Thoracic aorta (tissue), 2 donors: ENCODE data around the gene HEXD. TPM values are rescaled to one million over a fixed set of nuclear protein-coding genes. Genes with fewer than 3 reads are reported as not detected.
A peak's percentile ranks its signal among the peaks of the same experiment; 100 is the strongest.

Source experiments
- ATAC-seq: fragments of 150-250 bp; one replicate; pipeline ENCODE4 v1.8.0; 2017; ENCODE audit warnings: low read depth; ENCODE audit not compliant: insufficient number of reproducible peaks, low FRiP score
- DNase-seq: peaks from one replicate; pipeline ENCODE4 v3.0.0-alpha.2; 2020; ENCODE audit warnings: low spot score
- H3K27ac ChIP-seq, 2 donors: fragments of 200-600 bp; sonication (generic); 1 replicate in 1 of 2; 2 replicates in 1 of 2; pipeline ENCODE4 v1.5.1; 2016; ENCODE audit warnings: mild to moderate bottlenecking in 2 of 2, moderate library complexity in 2 of 2
- H3K27me3 ChIP-seq: fragments of 200-600 bp; sonication (generic); replicated peaks from 2 replicates; pipeline ENCODE4 v1.6.0; 2016; ENCODE audit warnings: mild to moderate bottlenecking; ENCODE audit not compliant: insufficient read depth
- H3K36me3 ChIP-seq: fragments of 200-600 bp; sonication (generic); one replicate; pipeline ENCODE4 v1.5.1; 2016
- H3K4me1 ChIP-seq, 2 donors: fragments of 200-600 bp; sonication (generic); 1 replicate in 1 of 2; 2 replicates in 1 of 2; pipeline versions ENCODE4 v1.5.1 to v1.6.0; 2016; ENCODE audit warnings: low read depth in 2 of 2, mild to moderate bottlenecking in 1 of 2; ENCODE audit not compliant: control insufficient read depth in 1 of 2
- H3K4me3 ChIP-seq: fragments of 200-600 bp; sonication (generic); 2 replicates; pipeline ENCODE4 v1.5.1; 2016; ENCODE audit warnings: mild to moderate bottlenecking
- H3K9me3 ChIP-seq: fragments of 200-600 bp; sonication (generic); 2 replicates; pipeline ENCODE4 v1.5.1; 2016
- total RNA-seq, 2 donors: library from RNA; depleted of rRNA; stranded (reverse); fragments of >200 nt; gene quantifications; one replicate each; pipeline versions ENCODE4 v1.1.0 to v1.2.3, GENCODE V29; 2016
- TF ChIP-seq, protein P1 (sequence below): fragments of 200-600 bp; sonication (generic); IDR thresholded peaks from one replicate; pipeline ENCODE4 v1.5.1; 2019; ENCODE audit warnings: antibody characterized with exemption

The HEXD gene
- total RNA-seq, 2 donors from 2014 or later: 31.4 to 34.7 TPM

GRCh38 chr17:82399601-82400101 lies 18.5 kb upstream of the HEXD start:
- Histone ChIP-seq H3K27me3 (no peaks in the 10 kb centered on the region), H3K4me1 (peaks cover 3 to 13% of the 10 kb centered on the region in 2 donors), H3K4me3 (no peak overlapping the region), H3K9me3 (no peaks in the 10 kb centered on the region), H3K27ac (no peak overlapping the region), H3K36me3 (peaks cover 13% of the 10 kb centered on the region)
- DNase-seq (no peak), ATAC-seq (no peak)
- TF ChIP-seq, protein P1, sequence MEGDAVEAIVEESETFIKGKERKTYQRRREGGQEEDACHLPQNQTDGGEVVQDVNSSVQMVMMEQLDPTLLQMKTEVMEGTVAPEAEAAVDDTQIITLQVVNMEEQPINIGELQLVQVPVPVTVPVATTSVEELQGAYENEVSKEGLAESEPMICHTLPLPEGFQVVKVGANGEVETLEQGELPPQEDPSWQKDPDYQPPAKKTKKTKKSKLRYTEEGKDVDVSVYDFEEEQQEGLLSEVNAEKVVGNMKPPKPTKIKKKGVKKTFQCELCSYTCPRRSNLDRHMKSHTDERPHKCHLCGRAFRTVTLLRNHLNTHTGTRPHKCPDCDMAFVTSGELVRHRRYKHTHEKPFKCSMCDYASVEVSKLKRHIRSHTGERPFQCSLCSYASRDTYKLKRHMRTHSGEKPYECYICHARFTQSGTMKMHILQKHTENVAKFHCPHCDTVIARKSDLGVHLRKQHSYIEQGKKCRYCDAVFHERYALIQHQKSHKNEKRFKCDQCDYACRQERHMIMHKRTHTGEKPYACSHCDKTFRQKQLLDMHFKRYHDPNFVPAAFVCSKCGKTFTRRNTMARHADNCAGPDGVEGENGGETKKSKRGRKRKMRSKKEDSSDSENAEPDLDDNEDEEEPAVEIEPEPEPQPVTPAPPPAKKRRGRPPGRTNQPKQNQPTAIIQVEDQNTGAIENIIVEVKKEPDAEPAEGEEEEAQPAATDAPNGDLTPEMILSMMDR: no peak

DNA sequence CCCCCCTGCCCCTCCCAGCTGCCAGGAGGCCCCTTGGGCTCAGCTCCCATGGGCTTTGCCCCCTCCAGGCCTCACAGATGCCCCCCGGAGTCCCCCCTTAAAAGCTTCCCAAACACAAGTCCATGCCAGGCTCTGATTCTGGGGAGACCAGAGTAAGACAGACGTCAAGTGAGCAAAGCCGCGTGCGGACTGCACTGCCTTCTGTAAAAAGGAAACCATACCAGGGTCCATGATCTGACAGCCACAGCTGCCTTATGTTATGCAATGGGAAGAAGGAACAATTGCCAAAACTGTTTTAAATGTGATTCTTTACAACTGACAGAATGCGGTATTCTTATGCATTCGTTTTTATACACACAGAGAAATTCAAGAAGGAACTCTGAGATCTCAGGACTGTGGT lies 17.9 kb upstream of the HEXD start:
- DNase-seq: no peak
- ATAC-seq: no peak
- H3K36me3 ChIP-seq: peaks cover 13% of the 10 kb centered on the region
- TF ChIP-seq, protein P1: no peak
- H3K4me1 ChIP-seq: peaks cover 3 to 13% of the 10 kb centered on the region in 2 donors
- no peaks in the 10 kb centered on the region for H3K9me3 ChIP-seq
- no peak overlapping the region for H3K27ac ChIP-seq
- no peak overlapping the region for H3K4me3 ChIP-seq
- no peaks in the 10 kb centered on the region for H3K27me3 ChIP-seq

DNA sequence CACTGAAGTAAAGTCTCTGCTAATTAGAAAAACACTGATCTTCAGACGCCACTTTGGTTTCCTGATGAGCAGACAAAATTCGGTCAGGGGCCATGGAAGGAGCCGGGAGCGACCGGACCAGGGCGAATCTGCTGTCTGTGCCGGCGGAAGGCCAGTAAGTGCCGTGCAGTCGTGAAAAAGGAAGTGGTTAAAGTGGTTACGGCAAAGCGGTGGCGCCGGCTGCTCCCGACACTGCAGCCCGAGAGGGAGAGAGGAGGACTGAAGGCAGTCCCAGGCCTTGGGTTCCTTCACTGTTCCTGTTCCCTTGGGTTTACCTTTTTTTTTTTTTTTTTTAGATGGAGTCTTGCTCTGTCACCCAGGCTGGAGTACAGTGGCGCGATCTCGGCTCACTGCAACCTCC lies 17.3 kb upstream of the HEXD start:
- DNase-seq: no peak
- Histone ChIP-seq H3K27me3 (no peaks in the 10 kb centered on the region), H3K27ac (no peak overlapping the region), H3K36me3 (peaks cover 13% of the 10 kb centered on the region), H3K4me1 (peaks cover 3 to 13% of the 10 kb centered on the region in 2 donors), H3K4me3 (peak overlapping the region; percentile 31), H3K9me3 (no peaks in the 10 kb centered on the region)
- TF ChIP-seq, protein P1: no peak
- ATAC-seq: no peak

DNA sequence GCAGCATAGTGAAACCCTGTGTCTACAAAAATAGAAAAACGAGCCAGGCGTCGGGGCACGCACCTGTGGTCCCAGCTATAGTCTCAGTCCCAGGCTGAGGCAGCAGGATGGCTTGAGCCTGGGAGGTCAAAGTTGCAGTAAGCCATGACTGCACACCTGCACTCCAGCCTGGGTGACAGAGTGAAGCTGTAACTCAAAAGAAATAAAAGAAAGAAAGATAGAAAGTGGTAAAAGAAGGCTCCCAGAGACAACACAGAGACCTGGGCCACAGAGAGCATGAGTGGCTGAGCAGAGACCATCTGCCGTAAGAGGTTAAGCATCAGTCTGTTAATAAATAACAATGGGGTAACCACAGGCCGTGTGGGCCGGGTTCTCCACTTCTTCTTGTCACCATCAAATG lies 15.3 kb upstream of the HEXD start:
- Histone ChIP-seq H3K4me1 (peaks cover 3 to 13% of the 10 kb centered on the region in 2 donors), H3K27ac (no peak overlapping the region), H3K4me3 (no peak overlapping the region), H3K27me3 (no peaks in the 10 kb centered on the region), H3K36me3 (peaks cover 13% of the 10 kb centered on the region), H3K9me3 (no peaks in the 10 kb centered on the region)
- TF ChIP-seq, protein P1: no peak
- ATAC-seq (no peak), DNase-seq (no peak)

GRCh38 chr17:82403662-82404660 lies 14.2 kb upstream of the HEXD start:
- H3K9me3 ChIP-seq: no peaks in the 10 kb centered on the region
- no peak overlapping the region for H3K27ac ChIP-seq
- H3K27me3 ChIP-seq: no peaks in the 10 kb centered on the region
- peaks cover 15% of the 10 kb centered on the region for H3K36me3 ChIP-seq
- TF ChIP-seq, protein P1: no peak
- DNase-seq (no peak), ATAC-seq (no peak)
- H3K4me3 ChIP-seq: no peak overlapping the region
- H3K4me1 ChIP-seq: peaks cover 3 to 8% of the 10 kb centered on the region in 2 donors
